Hepatocyte (in vitro differentiated cells): ENCODE data around the gene ATP8A2. TPM values are rescaled to one million over a fixed set of nuclear protein-coding genes. Genes with fewer than 3 reads are reported as not detected.

Source experiments
- DNase-seq: peaks from one replicate; pipeline ENCODE4 v3.0.0-alpha.2; 2016; ENCODE audit warnings: low spot score
- H2AFZ ChIP-seq: fragments of 200-600 bp; sonication (generic); 2 replicates; pipeline ENCODE4 v1.6.0; 2016; ENCODE audit warnings: antibody characterized with exemption, mild to moderate bottlenecking
- H3K27ac ChIP-seq: fragments of 200-600 bp; sonication (generic); 2 replicates; pipeline ENCODE4 v1.5.1; 2016; ENCODE audit warnings: mild to moderate bottlenecking
- H3K27me3 ChIP-seq: fragments of 200-600 bp; sonication (generic); 2 replicates; pipeline ENCODE4 v1.6.1; 2016
- H3K36me3 ChIP-seq: fragments of 200-600 bp; sonication (generic); replicated peaks from 2 replicates; pipeline ENCODE4 v1.5.1; 2016; ENCODE audit warnings: low read depth; ENCODE audit not compliant: insufficient read depth
- H3K4me1 ChIP-seq: fragments of 200-600 bp; sonication (generic); 2 replicates; pipeline ENCODE4 v1.5.1; 2016; ENCODE audit warnings: mild to moderate bottlenecking, moderate library complexity; ENCODE audit not compliant: insufficient read depth
- H3K4me2 ChIP-seq: fragments of 200-600 bp; sonication (generic); 2 replicates; pipeline ENCODE4 v1.6.0; 2016
- H3K4me3 ChIP-seq: fragments of 200-600 bp; sonication (generic); 2 replicates; pipeline ENCODE4 v1.5.1; 2016; ENCODE audit warnings: mild to moderate bottlenecking
- H3K79me2 ChIP-seq: fragments of 200-600 bp; sonication (generic); 2 replicates; pipeline ENCODE4 v1.6.0; 2017; ENCODE audit warnings: mild to moderate bottlenecking
- H3K9me2 ChIP-seq: fragments of 200-600 bp; sonication (generic); replicated peaks from 2 replicates; pipeline ENCODE4 v1.6.0; 2017; ENCODE audit warnings: mild to moderate bottlenecking; ENCODE audit not compliant: insufficient read depth
- H3K9me3 ChIP-seq: fragments of 200-600 bp; sonication (generic); 2 replicates; pipeline ENCODE4 v1.5.1; 2016; ENCODE audit warnings: low read depth, mild to moderate bottlenecking
- H4K20me1 ChIP-seq: fragments of 200-600 bp; sonication (generic); 2 replicates; pipeline ENCODE4 v1.6.0; 2016; ENCODE audit warnings: mild to moderate bottlenecking; ENCODE audit not compliant: insufficient read depth, poor library complexity, severe bottlenecking
- EZH2 ChIP-seq: fragments of 200-600 bp; sonication (generic); IDR thresholded peaks from 2 replicates; pipeline ENCODE4 v1.6.1; 2016; ENCODE audit warnings: antibody characterized with exemption, mild to moderate bottlenecking, borderline replicate concordance
- EZH2phosphoT487 ChIP-seq: fragments of 200-600 bp; sonication (generic); IDR thresholded peaks from one replicate; pipeline ENCODE4 v1.6.1; 2018; ENCODE audit warnings: antibody characterized with exemption, mild to moderate bottlenecking, low read depth, moderate library complexity; ENCODE audit not compliant: unreplicated experiment, severe bottlenecking
- WGBS: methylation state at CpG from one replicate; pipeline ENCODE4 v1.1.6; 2016; ENCODE audit warnings: low lambda C conversion rate; ENCODE audit errors: missing lambda C conversion rate; 5-methylcytosine and 5-hydroxymethylcytosine counted together
- polyA plus RNA-seq: library from polyadenylated mRNA; unstranded; fragments of >200 nt; fragmentation: Nextera tagmentation; extraction: Ambion mirVana; gene quantifications from 2 replicates; pipeline ENCODE4 v1.2.1, GENCODE V29; 2016
- total RNA-seq: library from RNA; depleted of rRNA; stranded (reverse); fragments of >200 nt; gene quantifications from 2 replicates; pipeline ENCODE4 v1.2.3, GENCODE V29; 2014
- TF ChIP-seq, protein P1 (sequence below): fragments of 200-600 bp; sonication (generic); IDR thresholded peaks from 2 replicates; pipeline ENCODE4 v1.5.1; 2016; ENCODE audit warnings: antibody characterized with exemption, mild to moderate bottlenecking; ENCODE audit not compliant: poor library complexity

ATP8A2 gene
- total and polyA plus RNA-seq, 2 experiments from 2014 or later: 2.1 to 3.1 TPM

DNA sequence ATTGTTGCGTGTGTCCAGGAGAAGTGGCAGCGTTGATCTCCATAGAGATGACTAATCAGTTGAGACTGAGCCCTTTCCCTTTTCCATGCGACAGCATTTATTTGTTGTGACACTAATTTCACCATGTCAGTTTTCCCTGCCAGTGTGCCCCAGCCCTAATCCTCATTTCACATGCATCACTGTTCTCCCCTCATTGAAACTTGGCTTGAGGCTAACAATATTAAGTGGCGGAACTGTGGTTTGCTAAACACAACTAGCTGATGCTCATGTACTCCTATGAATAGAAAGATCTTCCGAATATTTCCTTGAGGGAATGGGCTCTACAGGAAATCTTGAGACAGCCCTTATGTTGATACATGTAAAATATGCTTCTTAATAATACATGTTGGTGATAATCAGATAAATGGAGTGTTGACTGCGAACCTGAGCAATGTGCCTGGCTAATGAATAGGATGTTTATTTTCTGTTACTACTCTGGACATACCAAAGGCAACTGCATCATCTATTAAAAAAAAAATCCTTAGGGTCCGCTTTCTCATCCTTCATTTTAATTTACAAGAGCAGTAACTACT is 258.6 kb downstream of the ATP8A2 start:
- WGBS: 90% methylated on average over 7 of the region's 7 CpGs
- H3K4me2 ChIP-seq: no peak overlapping the region
- H3K4me1 ChIP-seq: no peaks in the 10 kb centered on the region
- no peak overlapping the region for H3K27ac ChIP-seq
- no peaks in the 10 kb centered on the region for H3K9me2 ChIP-seq
- no peaks in the 10 kb centered on the region for H3K36me3 ChIP-seq
- no peak overlapping the region for H3K4me3 ChIP-seq
- no peak for TF ChIP-seq EZH2phosphoT487
- TF ChIP-seq, protein P1, sequence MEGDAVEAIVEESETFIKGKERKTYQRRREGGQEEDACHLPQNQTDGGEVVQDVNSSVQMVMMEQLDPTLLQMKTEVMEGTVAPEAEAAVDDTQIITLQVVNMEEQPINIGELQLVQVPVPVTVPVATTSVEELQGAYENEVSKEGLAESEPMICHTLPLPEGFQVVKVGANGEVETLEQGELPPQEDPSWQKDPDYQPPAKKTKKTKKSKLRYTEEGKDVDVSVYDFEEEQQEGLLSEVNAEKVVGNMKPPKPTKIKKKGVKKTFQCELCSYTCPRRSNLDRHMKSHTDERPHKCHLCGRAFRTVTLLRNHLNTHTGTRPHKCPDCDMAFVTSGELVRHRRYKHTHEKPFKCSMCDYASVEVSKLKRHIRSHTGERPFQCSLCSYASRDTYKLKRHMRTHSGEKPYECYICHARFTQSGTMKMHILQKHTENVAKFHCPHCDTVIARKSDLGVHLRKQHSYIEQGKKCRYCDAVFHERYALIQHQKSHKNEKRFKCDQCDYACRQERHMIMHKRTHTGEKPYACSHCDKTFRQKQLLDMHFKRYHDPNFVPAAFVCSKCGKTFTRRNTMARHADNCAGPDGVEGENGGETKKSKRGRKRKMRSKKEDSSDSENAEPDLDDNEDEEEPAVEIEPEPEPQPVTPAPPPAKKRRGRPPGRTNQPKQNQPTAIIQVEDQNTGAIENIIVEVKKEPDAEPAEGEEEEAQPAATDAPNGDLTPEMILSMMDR: no peak
- no peak for TF ChIP-seq EZH2
- no peaks in the 10 kb centered on the region for H3K9me3 ChIP-seq
- H4K20me1 ChIP-seq: no peaks in the 10 kb centered on the region
- no peak overlapping the region for H2AFZ ChIP-seq
- H3K27me3 ChIP-seq: no peaks in the 10 kb centered on the region
- H3K79me2 ChIP-seq: no peaks in the 10 kb centered on the region
- no peak for DNase-seq

GRCh38 chr13:25632166-25632888 is 260.6 kb downstream of the ATP8A2 start:
- Histone ChIP-seq H3K4me1 (no peaks in the 10 kb centered on the region), H3K4me3 (no peak overlapping the region), H3K27ac (no peak overlapping the region), H3K9me3 (no peaks in the 10 kb centered on the region), H3K4me2 (no peak overlapping the region), H2AFZ (no peak overlapping the region), H3K79me2 (no peaks in the 10 kb centered on the region), H3K9me2 (no peaks in the 10 kb centered on the region), H3K27me3 (no peaks in the 10 kb centered on the region), H3K36me3 (no peaks in the 10 kb centered on the region), H4K20me1 (no peaks in the 10 kb centered on the region)
- TF ChIP-seq EZH2phosphoT487 (no peak), EZH2 (no peak)
- TF ChIP-seq, protein P1: no peak
- no peak for DNase-seq
- 78% methylated on average over 8 of the region's 8 CpGs for whole genome bisulfite sequencing

DNA sequence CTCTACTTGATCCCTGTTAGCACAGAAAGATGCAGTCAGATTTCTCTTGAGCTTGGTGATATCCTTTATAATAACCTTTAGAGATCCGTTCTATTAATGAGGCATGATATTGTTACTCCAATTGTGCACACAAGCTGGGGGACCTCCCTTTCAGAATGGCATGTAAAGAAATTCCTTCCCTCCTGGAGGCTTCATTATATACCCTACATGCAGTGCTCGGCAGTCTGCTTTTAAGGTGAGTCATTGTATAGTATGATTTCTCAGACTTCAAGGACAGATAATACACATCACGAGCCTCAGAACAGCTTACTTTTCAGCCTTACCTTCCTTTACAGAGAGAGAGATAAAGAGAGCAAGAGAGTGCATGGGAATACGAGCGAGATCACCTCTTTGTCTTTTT is 261.3 kb downstream of the ATP8A2 start:
- no peaks in the 10 kb centered on the region for H3K9me3 ChIP-seq
- H3K27ac ChIP-seq: no peak overlapping the region
- H3K79me2 ChIP-seq: no peaks in the 10 kb centered on the region
- peak; percentile 10 for DNase-seq
- H3K4me1 ChIP-seq: no peaks in the 10 kb centered on the region
- no peaks in the 10 kb centered on the region for H3K27me3 ChIP-seq
- TF ChIP-seq, protein P1: no peak
- TF ChIP-seq EZH2 (no peak), EZH2phosphoT487 (no peak)
- H3K36me3 ChIP-seq: no peaks in the 10 kb centered on the region
- no peak overlapping the region for H3K4me2 ChIP-seq
- no peak overlapping the region for H3K4me3 ChIP-seq
- 58% methylated on average over 5 of the region's 5 CpGs for WGBS
- H4K20me1 ChIP-seq: no peaks in the 10 kb centered on the region
- no peaks in the 10 kb centered on the region for H3K9me2 ChIP-seq
- no peak overlapping the region for H2AFZ ChIP-seq
